H1 (cell line): ENCODE measurements around the gene INPP4B. TPM values are rescaled to one million over a fixed set of nuclear protein-coding genes. Genes with fewer than 3 reads are reported as not detected.

Source experiments
- CTCF ChIA-PET: fragments of 300-600 bp; sonication (Branson Sonifier 250); formaldehyde crosslinking; loops from one replicate; lab custom pipeline; 2021; ENCODE audit not compliant: partially characterized antibody; lab: Charles Lee
- POLR2A ChIA-PET: fragments of 300-600 bp; sonication (Branson Sonifier 250); formaldehyde crosslinking; loops from one replicate; lab custom pipeline; 2021; ENCODE audit warnings: inconsistent platforms; ENCODE audit not compliant: partially characterized antibody; lab: Charles Lee
- DNase-seq, 2 experiments: peaks; one replicate each; pipeline versions ENCODE4 v3.0.0 to v3.0.0-alpha.2; 2010 to 2022; ENCODE audit warnings: low spot score in 2 of 2, low read depth in 1 of 2, mixed read lengths in 1 of 2
- FAIRE-seq: peaks from 2 replicates; lab custom pipeline; 2011; peaks lifted over from hg19 to GRCh38; lab: Jason Lieb, UNC
- H2AFZ ChIP-seq: 2 replicates; pipeline ENCODE4 v1.8.1; 2012; ENCODE audit warnings: low read length, inconsistent platforms
- H2AK5ac ChIP-seq: 2 replicates; pipeline ENCODE4 v1.6.1; 2013; ENCODE audit warnings: low read depth, low read length
- H2BK120ac ChIP-seq: replicated peaks from 2 replicates; pipeline ENCODE3; 2013; ENCODE audit warnings: low read depth, low read length, inconsistent platforms
- H2BK12ac ChIP-seq: 2 replicates; pipeline ENCODE4 v1.6.1; 2013; ENCODE audit warnings: low read depth, low read length
- H2BK15ac ChIP-seq: 2 replicates; pipeline ENCODE4 v1.6.1; 2013; ENCODE audit warnings: low read length
- H2BK20ac ChIP-seq: 2 replicates; pipeline ENCODE4 v1.6.1; 2013; ENCODE audit warnings: low read length
- H2BK5ac ChIP-seq: 2 replicates; pipeline ENCODE4 v1.6.1; 2013; ENCODE audit warnings: low read depth, low read length
- H3K14ac ChIP-seq: 2 replicates; pipeline ENCODE4 v1.6.1; 2013; ENCODE audit warnings: inconsistent platforms; ENCODE audit not compliant: insufficient read length
- H3K18ac ChIP-seq: 2 replicates; pipeline ENCODE4 v1.6.1; 2013; ENCODE audit warnings: low read length; ENCODE audit errors: extremely low read depth
- H3K23ac ChIP-seq: 2 replicates; pipeline ENCODE4 v1.6.1; 2013; ENCODE audit warnings: inconsistent platforms; ENCODE audit not compliant: insufficient read length
- H3K23me2 ChIP-seq: 2 replicates; pipeline ENCODE4 v1.6.1; 2013; ENCODE audit warnings: low read depth, low read length
- H3K27ac ChIP-seq: 2 replicates; pipeline ENCODE4 v1.6.1; 2011; ENCODE audit warnings: low read depth, low read length, inconsistent platforms
- H3K27me3 ChIP-seq, 4 experiments: replicated peaks in 1 of 4; 1 replicate in 1 of 4; 2 replicates in 3 of 4; pipeline versions ENCODE4 v1.6.1 to v1.8.1; 2011 to 2013; ENCODE audit warnings: low read length in 3 of 4, mild to moderate bottlenecking in 3 of 4, inconsistent platforms in 2 of 4, mixed read lengths in 2 of 4, moderate library complexity in 1 of 4; ENCODE audit not compliant: control insufficient read depth in 3 of 4, insufficient read depth in 3 of 4; ENCODE audit errors: extremely low read depth in 1 of 4
- H3K36me3 ChIP-seq, 4 experiments: 2 replicates each; pipeline versions ENCODE4 v1.6.1 to v1.8.1; 2011 to 2013; ENCODE audit warnings: mild to moderate bottlenecking in 4 of 4, low read length in 3 of 4, moderate library complexity in 2 of 4, control low read depth in 1 of 4, inconsistent platforms in 1 of 4; ENCODE audit not compliant: insufficient read depth in 4 of 4, control insufficient read depth in 2 of 4
- H3K4ac ChIP-seq: replicated peaks from 2 replicates; pipeline ENCODE3; 2013; ENCODE audit warnings: low read length, low read depth, mixed read lengths, inconsistent platforms; ENCODE audit not compliant: insufficient read length
- H3K4me1 ChIP-seq, 4 experiments: replicated peaks in 1 of 4; 1 replicate in 1 of 4; 2 replicates in 3 of 4; pipeline versions ENCODE4 v1.6.1 to v1.8.1; 2011 to 2013; ENCODE audit warnings: low read length in 3 of 4, inconsistent platforms in 2 of 4, mixed read lengths in 1 of 4; ENCODE audit not compliant: insufficient read depth in 4 of 4, control insufficient read depth in 3 of 4
- H3K4me2 ChIP-seq, 2 experiments: 2 replicates each; pipeline versions ENCODE4 v1.6.1 to v1.8.1; 2011 to 2013; ENCODE audit warnings: low read depth in 2 of 2, low read length in 2 of 2, control low read depth in 1 of 2, inconsistent platforms in 1 of 2, mild to moderate bottlenecking in 1 of 2; ENCODE audit not compliant: insufficient read depth in 1 of 2
- H3K4me3 ChIP-seq, 4 experiments: fragments of 200-600, 300-600 bp in 1 of 4; sonication (generic), shearing (Covaris generic), sonication (Bioruptor Twin) in 1 of 4; 2 replicates each; pipeline versions ENCODE4 v1.5.1 to v1.8.1; 2011 to 2016; ENCODE audit warnings: low read length in 4 of 4, low read depth in 3 of 4, control low read depth in 2 of 4, inconsistent platforms in 2 of 4, mild to moderate bottlenecking in 2 of 4, mixed read lengths in 1 of 4, moderate library complexity in 1 of 4; ENCODE audit not compliant: insufficient read depth in 2 of 4; ENCODE audit errors: extremely low read depth in 1 of 4
- H3K56ac ChIP-seq: replicated peaks from 2 replicates; pipeline ENCODE3; 2013; ENCODE audit warnings: low read depth, mild to moderate bottlenecking, mixed read lengths, low read length, inconsistent platforms; ENCODE audit not compliant: insufficient read length
- H3K79me1 ChIP-seq: 2 replicates; pipeline ENCODE4 v1.6.1; 2013; ENCODE audit warnings: low read depth, low read length, control low read depth
- H3K79me2 ChIP-seq, 2 experiments: 2 replicates each; pipeline versions ENCODE4 v1.6.1 to v1.8.1; 2012 to 2013; ENCODE audit warnings: low read length in 2 of 2, mild to moderate bottlenecking in 2 of 2, inconsistent platforms in 1 of 2; ENCODE audit not compliant: insufficient read depth in 2 of 2, control insufficient read depth in 1 of 2
- H3K9ac ChIP-seq, 4 experiments: replicated peaks in 1 of 4; 1 replicate in 1 of 4; 2 replicates in 3 of 4; pipeline versions ENCODE4 v1.6.1 to v1.8.1; 2011 to 2013; ENCODE audit warnings: low read depth in 3 of 4, low read length in 3 of 4, control low read depth in 2 of 4, mild to moderate bottlenecking in 2 of 4, moderate library complexity in 2 of 4, inconsistent platforms in 1 of 4; ENCODE audit errors: extremely low read depth in 1 of 4
- H3K9me3 ChIP-seq, 2 experiments: 2 replicates each; pipeline versions ENCODE4 v1.6.1 to v1.8.1; 2012 to 2013; ENCODE audit warnings: mild to moderate bottlenecking in 2 of 2, moderate library complexity in 2 of 2, control low read depth in 1 of 2, inconsistent platforms in 1 of 2, low read depth in 1 of 2, low read length in 1 of 2, mixed read lengths in 1 of 2; ENCODE audit not compliant: insufficient read depth in 2 of 2
- H4K20me1 ChIP-seq, 2 experiments: replicated peaks in 1 of 2; 2 replicates each; pipeline versions ENCODE3 to v1.8.1; 2011 to 2013; ENCODE audit warnings: inconsistent platforms in 2 of 2, low read length in 2 of 2, mild to moderate bottlenecking in 1 of 2; ENCODE audit not compliant: insufficient read depth in 2 of 2, control insufficient read depth in 1 of 2
- H4K5ac ChIP-seq: 2 replicates; pipeline ENCODE4 v1.6.1; 2013; ENCODE audit warnings: low read length, low read depth, mixed read lengths, inconsistent platforms; ENCODE audit not compliant: insufficient read length
- H4K8ac ChIP-seq: 2 replicates; pipeline ENCODE4 v1.8.0; 2013; ENCODE audit warnings: mild to moderate bottlenecking, moderate library complexity, low read length, inconsistent platforms; ENCODE audit not compliant: insufficient read depth; ENCODE audit errors: extremely low read depth
- H4K91ac ChIP-seq: replicated peaks from 2 replicates; pipeline ENCODE3; 2013; ENCODE audit warnings: low read length, mixed read lengths, inconsistent platforms; ENCODE audit not compliant: insufficient read length
- BRCA1 ChIP-seq: IDR thresholded peaks from 2 replicates; pipeline ENCODE4 v1.6.1; 2012; ENCODE audit warnings: low read depth, low read length, improper control_type of control experiment
- CBX5 ChIP-seq: fragments of 300-800, 300-1000 bp; sonication (generic); IDR thresholded peaks from 2 replicates; pipeline ENCODE4 v1.7.1; 2016; ENCODE audit warnings: antibody characterized with exemption, low read length, low read depth
- CEBPB ChIP-seq: IDR thresholded peaks from 2 replicates; pipeline ENCODE4 v1.6.1; 2012; ENCODE audit warnings: low read depth, low read length
- CHD2 ChIP-seq: IDR thresholded peaks from 2 replicates; pipeline ENCODE4 v1.6.1; 2012; ENCODE audit warnings: low read length, improper control_type of control experiment
- CTBP2 ChIP-seq: IDR thresholded peaks from 2 replicates; pipeline ENCODE4 v1.7.0; 2011; ENCODE audit warnings: borderline replicate concordance, mild to moderate bottlenecking, moderate library complexity, mixed read lengths, low read length; ENCODE audit not compliant: insufficient read depth, insufficient read length
- MAFK ChIP-seq: IDR thresholded peaks from 2 replicates; pipeline ENCODE4 v1.6.1; 2012; ENCODE audit warnings: low read depth, mild to moderate bottlenecking, improper control_type of control experiment, low read length
- MAX ChIP-seq: IDR thresholded peaks from 2 replicates; pipeline ENCODE4 v1.6.1; 2012; ENCODE audit warnings: inconsistent platforms
- POLR2AphosphoS5 ChIP-seq: IDR thresholded peaks from 2 replicates; pipeline ENCODE4 v1.6.1; 2011; ENCODE audit warnings: low read depth, low read length
- RAD21 ChIP-seq, 2 experiments: IDR thresholded peaks in 1 of 2; conservative IDR thresholded peaks in 1 of 2; 2 replicates each; pipeline ENCODE4 v1.6.1; 2011; ENCODE audit warnings: low read depth in 2 of 2, low read length in 2 of 2, improper control_type of control experiment in 1 of 2, inconsistent platforms in 1 of 2, mild to moderate bottlenecking in 1 of 2, moderate library complexity in 1 of 2
- SAP30 ChIP-seq: fragments of 300-600 bp; sonication (generic); IDR thresholded peaks from 2 replicates; pipeline ENCODE4 v1.7.1; 2012; ENCODE audit warnings: low read length, moderate library complexity, mild to moderate bottlenecking, inconsistent platforms; ENCODE audit not compliant: insufficient read depth, insufficient replicate concordance
- SIN3A ChIP-seq, 2 experiments: IDR thresholded peaks in 1 of 2; conservative IDR thresholded peaks in 1 of 2; 2 replicates each; pipeline ENCODE4 v1.6.1; 2011 to 2012; ENCODE audit warnings: low read length in 2 of 2, improper control_type of control experiment in 1 of 2, low read depth in 1 of 2, mild to moderate bottlenecking in 1 of 2
- SIX5 ChIP-seq: IDR thresholded peaks from 2 replicates; pipeline ENCODE4 v1.6.1; 2011; ENCODE audit warnings: mild to moderate bottlenecking, low read depth, low read length
- SP1 ChIP-seq: IDR thresholded peaks from 2 replicates; pipeline ENCODE4 v1.6.1; 2011; ENCODE audit warnings: low read depth, low read length
- SP4 ChIP-seq: IDR thresholded peaks from 2 replicates; pipeline ENCODE4 v1.6.1; 2012; ENCODE audit warnings: low read length, inconsistent platforms
- USF2 ChIP-seq: IDR thresholded peaks from 2 replicates; pipeline ENCODE4 v1.6.1; 2011; ENCODE audit warnings: low read length, improper control_type of control experiment
- polyA plus RNA-seq, 7 experiments: library from polyadenylated mRNA; depleted of rRNA in 3 of 7; stranded (reverse) in 5 of 7; unstranded in 2 of 7; fragments of >200 nt in 5 of 7; fragments of 200-250 nt in 2 of 7; gene quantifications; 1 replicate in 5 of 7; 2 replicates in 1 of 7; 4 replicates in 1 of 7; pipeline versions ENCODE4 v1.2.1 to v1.2.3, GENCODE V29; 2011 to 2013; ENCODE audit warnings: missing spikeins in 2 of 7, mixed read lengths in 2 of 7
- total RNA-seq: library from RNA; stranded (reverse); fragmentation: NEBNext Ultra II Directional; extraction: Animal tissue kit (Norgen Biotek cat#: 25700); gene quantifications from 2 replicates; pipeline ENCODE4 v1.2.1, GENCODE V29; 2021

Gene INPP4B
- total and polyA plus RNA-seq, 2 of the 8 experiments (the other 6 are each of a cell fraction or from before 2014, with no cell fraction given), result 0.11 to 0.54 TPM

- Histone ChIP-seq H3K9me3 (no peaks in the 10 kb centered on the region), H3K4me1 (no peaks in the 10 kb centered on the region), H4K91ac (no peak overlapping the region), H3K79me2 (no peaks in the 10 kb centered on the region), H3K14ac (no peak overlapping the region), H3K4me3 (no peak overlapping the region), H2BK20ac (no peak overlapping the region), H2BK15ac (no peak overlapping the region), H3K56ac (no peak overlapping the region), H3K23me2 (no peaks in the 10 kb centered on the region), H3K4ac (no peak overlapping the region), H4K20me1 (no peaks in the 10 kb centered on the region), H2AFZ (no peak overlapping the region), H3K23ac (no peak overlapping the region), H2BK120ac (no peak overlapping the region), H3K4me2 (no peak overlapping the region), H3K18ac (no peak overlapping the region), H3K27ac (no peak overlapping the region), H3K9ac (no peak overlapping the region), H3K36me3 (no peaks in the 10 kb centered on the region), H3K27me3 (no peaks in the 10 kb centered on the region), H4K5ac (no peak overlapping the region), H3K79me1 (no peaks in the 10 kb centered on the region), H2AK5ac (no peak overlapping the region), H4K8ac (no peak overlapping the region), H2BK5ac (no peak overlapping the region), H2BK12ac (no peak overlapping the region)
- FAIRE-seq, result no peak
- no peak for DNase-seq
- ChIA-PET CTCF (no interaction called here), POLR2A (no interaction called here)
- TF ChIP-seq SAP30 (no peak), CTBP2 (no peak), POLR2AphosphoS5 (no peak), BRCA1 (no peak), SIX5 (no peak), MAX (no peak), SP4 (no peak), CEBPB (no peak), RAD21 (IDR thresholded peaks at IDR 0.05 in 1 of 2, conservative IDR thresholded peaks at IDR 0.05 in 1 of 2; ENCODE audit: low read depth in 2 of 2, low read length in 2 of 2) (no peak), CBX5 (no peak), USF2 (no peak), SP1 (no peak), SIN3A (conservative IDR thresholded peaks at IDR 0.05 in 1 of 2, IDR thresholded peaks at IDR 0.05 in 1 of 2; ENCODE audit: low read depth in 1 of 2, low read length in 2 of 2) (no peak), MAFK (no peak), CHD2 (no peak)
These were observed 830.1 kb downstream of the INPP4B start for GRCh38 chr4:142016031-142016430.
